Fibroblast of villous mesenchyme (primary cell): Measurements from ENCODE around the gene TLE3. TPM values are rescaled to one million over a fixed set of nuclear protein-coding genes. Genes with fewer than 3 reads are reported as not detected.

Experiments used
- DNase-seq: peaks from one replicate; pipeline ENCODE4 v3.0.0-alpha.2; 2010; ENCODE audit warnings: low read depth
- H3K4me3 ChIP-seq: 2 replicates; pipeline ENCODE4 v1.5.1; 2011; ENCODE audit warnings: low read depth, mild to moderate bottlenecking, low read length
- CTCF ChIP-seq: IDR thresholded peaks from 2 replicates; pipeline ENCODE4 v1.5.1; 2012; ENCODE audit warnings: low read depth, mild to moderate bottlenecking, low read length; ENCODE audit not compliant: insufficient read depth
- total RNA-seq: library from RNA; depleted of rRNA; stranded (reverse); fragments of >200 nt; gene quantifications from 2 replicates; pipeline ENCODE4 v1.2.3, GENCODE V29; 2012

The TLE3 gene
- total RNA-seq, 1 donor: 13.0 TPM

GRCh38 chr15:70024521-70024920 is 73.2 kb downstream of the TLE3 start:
- DNase-seq: no peak
- TF ChIP-seq CTCF: no peak
- H3K4me3 ChIP-seq: no peak overlapping the region

GRCh38 chr15:70023769-70024491 is 73.8 kb downstream of the TLE3 start:
- peak; percentile 80 for DNase-seq
- no peak for TF ChIP-seq CTCF
- H3K4me3 ChIP-seq: no peak overlapping the region

GRCh38 chr15:70023064-70023768 is 74.5 kb downstream of the TLE3 start:
- no peak for TF ChIP-seq CTCF
- no peak overlapping the region for H3K4me3 ChIP-seq
- DNase-seq: peak; percentile 80

- no peak for DNase-seq
- TF ChIP-seq CTCF: no peak
- H3K4me3 ChIP-seq: no peak overlapping the region
Measured at GRCh38 chr15:70020229-70020628, 77.5 kb downstream of the TLE3 start.

- TF ChIP-seq CTCF: no peak
- no peak overlapping the region for H3K4me3 ChIP-seq
- no peak for DNase-seq
Measured at GRCh38 chr15:70018646-70019600, 78.8 kb downstream of the TLE3 start.

- TF ChIP-seq CTCF: no peak
- no peak for DNase-seq
- H3K4me3 ChIP-seq: no peak overlapping the region
Measured at GRCh38 chr15:70017801-70018200, 79.9 kb downstream of the TLE3 start.
